HCT116 (cell line): ENCODE results near the gene LINC00632. TPM values are rescaled to one million over a fixed set of nuclear protein-coding genes. Genes with fewer than 3 reads are reported as not detected.

Experiments used
- ATAC-seq: fragments of 200-7000 bp; cut with Tn5 transposase; 2 replicates; pipeline ENCODE4 v1.9.1; 2020; ENCODE audit warnings: mild to moderate bottlenecking, moderate library complexity
- Bru-seq: library from RNA; stranded (reverse); fragments of 400-500 nt; gene quantifications from one replicate; lab custom pipeline; 2021; lab: Mats Ljungman, UMichigan
- BruChase-seq, 2 experiments: library from RNA; stranded (reverse); fragments of 400-500 nt; gene quantifications; one replicate each; lab custom pipeline; 2021; lab: Mats Ljungman, UMichigan
- BruUV-seq: library from RNA; stranded (reverse); fragments of 400-500 nt; replicated peaks from 2 replicates; lab custom pipeline; 2021; lab: Mats Ljungman, UMichigan
- CTCF ChIA-PET: fragments of 300-600 bp; sonication (Branson Sonifier 250); formaldehyde crosslinking; loops from one replicate; lab custom pipeline; 2021; ENCODE audit warnings: antibody characterized with exemption; lab: Charles Lee
- POLR2A ChIA-PET: fragments of 300-600, 350-600 bp; sonication (Branson Sonifier 250); formaldehyde crosslinking; loops from one replicate; lab custom pipeline; 2021; ENCODE audit warnings: antibody characterized with exemption; lab: Charles Lee
- RAD21 ChIA-PET, 2 experiments: fragments of 300-600 bp; sonication (Branson Sonifier 250); formaldehyde crosslinking; loops; one replicate each; lab custom pipeline; 2023; ENCODE audit warnings: low total read pairs in 2 of 2; ENCODE audit not compliant: uncharacterized antibody in 2 of 2, unreplicated experiment in 2 of 2, low non-redundant PET in 1 of 2; lab: Charles Lee
- DNase-seq: peaks from one replicate; pipeline ENCODE4 v3.0.0-alpha.2; 2010; ENCODE audit warnings: low read depth, low spot score
- H2AFZ ChIP-seq: fragments of 200-600 bp; shearing (Covaris generic), sonication (generic); 2 replicates; pipeline ENCODE4 v1.6.1; 2017; ENCODE audit warnings: low read depth, mixed run types, mixed read lengths, antibody characterized with exemption, low read length; ENCODE audit not compliant: poor library complexity, severe bottlenecking
- H3K27ac ChIP-seq: 2 replicates; pipeline ENCODE4 v1.5.1; 2012; ENCODE audit warnings: low read depth, low read length
- H3K27me3 ChIP-seq: fragments of 200-600 bp; sonication (generic); 2 replicates; pipeline ENCODE4 v1.6.1; 2016; ENCODE audit warnings: mixed run types, low read length, mixed read lengths; ENCODE audit not compliant: insufficient read depth
- H3K36me3 ChIP-seq, 2 experiments: fragments of 200-500 bp in 1 of 2; fragments of 200-600 bp in 1 of 2; sonication (Bioruptor generic) in 1 of 2; sonication (generic) in 1 of 2; 2 replicates each; pipeline versions ENCODE4 v1.5.1 to v1.6.1; 2014 to 2016; ENCODE audit warnings: low read length in 2 of 2, inconsistent platforms in 1 of 2, mixed read lengths in 1 of 2, mixed run types in 1 of 2; ENCODE audit not compliant: insufficient read depth in 2 of 2, control insufficient read depth in 1 of 2
- H3K4me1 ChIP-seq, 2 experiments: fragments of 200-600 bp in 1 of 2; sonication (generic) in 1 of 2; 2 replicates each; pipeline versions ENCODE4 v1.5.1 to v1.6.1; 2012 to 2017; ENCODE audit warnings: low read length in 2 of 2, inconsistent platforms in 1 of 2, mild to moderate bottlenecking in 1 of 2, mixed read lengths in 1 of 2, mixed run types in 1 of 2, moderate library complexity in 1 of 2; ENCODE audit not compliant: insufficient read depth in 2 of 2, control insufficient read depth in 1 of 2
- H3K4me2 ChIP-seq: fragments of 200-600 bp; sonication (generic); 2 replicates; pipeline ENCODE4 v1.6.1; 2017; ENCODE audit warnings: mixed run types, low read length, mixed read lengths
- H3K4me3 ChIP-seq, 2 experiments: fragments of 200-600 bp in 1 of 2; sonication (generic) in 1 of 2; replicated peaks in 1 of 2; 2 replicates each; pipeline ENCODE4 v1.5.1; 2011 to 2016; ENCODE audit warnings: low read length in 2 of 2, control low read depth in 1 of 2, low read depth in 1 of 2, mild to moderate bottlenecking in 1 of 2, mixed read lengths in 1 of 2, mixed run types in 1 of 2
- H3K79me2 ChIP-seq: fragments of 200-600 bp; sonication (generic); 2 replicates; pipeline ENCODE4 v1.6.1; 2017; ENCODE audit warnings: mild to moderate bottlenecking, mixed run types, low read length, moderate library complexity, mixed read lengths; ENCODE audit not compliant: insufficient read depth
- H3K9ac ChIP-seq: fragments of 200-600 bp; sonication (generic); 2 replicates; pipeline ENCODE4 v1.6.1; 2016; ENCODE audit warnings: low read length, mixed read lengths
- H3K9me2 ChIP-seq: fragments of 200-600 bp; sonication (generic), shearing (Covaris generic); 2 replicates; pipeline ENCODE4 v1.6.1; 2017; ENCODE audit warnings: mixed run types, mild to moderate bottlenecking, moderate library complexity; ENCODE audit not compliant: insufficient read depth
- H3K9me3 ChIP-seq, 2 experiments: fragments of 200-500 bp in 1 of 2; fragments of 200-600 bp in 1 of 2; sonication (Bioruptor generic) in 1 of 2; sonication (generic) in 1 of 2; 2 replicates each; pipeline ENCODE4 v1.6.1; 2014 to 2017; ENCODE audit warnings: low read length in 2 of 2, mixed read lengths in 2 of 2, inconsistent platforms in 1 of 2, low read depth in 1 of 2, mild to moderate bottlenecking in 1 of 2, mixed run types in 1 of 2, moderate library complexity in 1 of 2; ENCODE audit not compliant: control insufficient read depth in 1 of 2, insufficient read depth in 1 of 2
- H4K20me1 ChIP-seq: fragments of 200-600 bp; sonication (generic), shearing (Covaris generic); 2 replicates; pipeline ENCODE4 v1.6.1; 2017; ENCODE audit warnings: mixed run types, mild to moderate bottlenecking, moderate library complexity; ENCODE audit not compliant: insufficient read depth
- ATF3 ChIP-seq: IDR thresholded peaks from 2 replicates; pipeline ENCODE4 v1.6.1; 2012
- CTCF ChIP-seq, 3 experiments: fragments of 200-600 bp in 1 of 3; sonication (generic) in 1 of 3; IDR thresholded peaks in 2 of 3; conservative IDR thresholded peaks in 1 of 3; 2 replicates each; pipeline ENCODE4 v1.5.1; 2012 to 2017; ENCODE audit warnings: low read depth in 2 of 3, low read length in 2 of 3, antibody characterized with exemption in 1 of 3, borderline replicate concordance in 1 of 3, control low read depth in 1 of 3, mild to moderate bottlenecking in 1 of 3, mixed read lengths in 1 of 3, mixed run types in 1 of 3, moderate library complexity in 1 of 3; ENCODE audit not compliant: insufficient read depth in 1 of 3
- EGR1 ChIP-seq: IDR thresholded peaks from 2 replicates; pipeline ENCODE4 v1.6.1; 2012; ENCODE audit warnings: low read depth
- ELF1 ChIP-seq: IDR thresholded peaks from 2 replicates; pipeline ENCODE4 v1.6.1; 2012; ENCODE audit warnings: low read depth, borderline replicate concordance
- EZH2 ChIP-seq: fragments of 200-600 bp; sonication (generic); IDR thresholded peaks from 2 replicates; pipeline ENCODE4 v1.6.1; 2017; ENCODE audit warnings: antibody characterized with exemption, mixed run types
- MAX ChIP-seq: IDR thresholded peaks from 2 replicates; pipeline ENCODE4 v1.6.1; 2012
- POLR2A ChIP-seq: IDR thresholded peaks from 2 replicates; pipeline ENCODE4 v1.7.0; 2011; ENCODE audit warnings: borderline replicate concordance; ENCODE audit not compliant: insufficient read depth, insufficient read length; ENCODE audit errors: extremely low read depth
- POLR2AphosphoS5 ChIP-seq: IDR thresholded peaks from 2 replicates; pipeline ENCODE4 v1.6.1; 2011; ENCODE audit warnings: mild to moderate bottlenecking, low read depth, low read length, moderate library complexity
- ZNF274 ChIP-seq: fragments of 200-500 bp; sonication (Bioruptor generic); IDR thresholded peaks from 2 replicates; pipeline ENCODE4 v1.6.1; 2014; ENCODE audit warnings: mild to moderate bottlenecking, low read depth, low read length, inconsistent platforms
- intact Hi-C: fragments of 100-400 bp; cut with micrococcal nuclease; formaldehyde crosslinking; loops from 2 replicates; pipeline ENCODE4 v1.10.0; 2022
- long read RNA-seq: library from polyadenylated mRNA; unstranded; transcript quantifications from one replicate; pipeline ENCODE4 v2.0.0, GENCODE V29; 2021; ENCODE audit not compliant: unreplicated experiment
- polyA plus RNA-seq: library from polyadenylated mRNA; unstranded; fragments of >200 nt; gene quantifications from 2 replicates; pipeline ENCODE4 v1.2.1, GENCODE V29; 2012; ENCODE audit warnings: missing spikeins
- total RNA-seq: library from RNA; stranded (reverse); gene quantifications from one replicate; pipeline ENCODE4 v1.2.1, GENCODE V29; 2021; ENCODE audit not compliant: unreplicated experiment

Gene LINC00632
- 0.15 TPM for total RNA-seq
- not detected in 2 replicates for polyA plus RNA-seq
- percentile 7 among the genes with signal in this experiment for Bru-seq, nascent RNA
- percentile 10 among the genes with signal in this experiment for BruChase-seq, experiment 1, labeled RNA remaining after a 6-hour chase
- percentile 10 among the genes with signal in this experiment for BruChase-seq, experiment 2, labeled RNA remaining after a 2-hour chase
- long read RNA-seq, result 0 reads

- H3K27ac ChIP-seq, result no peak within 1 kb of the TSS
- ChIA-PET CTCF (no interaction called here), POLR2A (no interaction called here), RAD21 (no interaction called here)
- intact Hi-C loops, result no loop called here
- no peak within 1 kb of the TSS for H3K9ac ChIP-seq
- BruUV-seq, result no TSS peak
- H3K4me2 ChIP-seq, result no peak within 1 kb of the TSS
- H3K9me2 ChIP-seq, result no peaks in the 10 kb centered on the region
- H3K27me3 ChIP-seq, result no peaks in the 10 kb centered on the region
- no peak for DNase-seq
- H3K36me3 ChIP-seq, result no peaks in the 10 kb centered on the region
- H3K4me3 ChIP-seq, result no peak within 1 kb of the TSS
- no peak for TF ChIP-seq ATF3
- no peak for TF ChIP-seq POLR2AphosphoS5
- no peak for TF ChIP-seq MAX
- H3K9me3 ChIP-seq, result no peaks in the 10 kb centered on the region
- H3K79me2 ChIP-seq, result no peaks in the 10 kb centered on the region
- no peak within 1 kb of the TSS for H2AFZ ChIP-seq
- ATAC-seq, result no peak
- H3K4me1 ChIP-seq, result no peaks in the 10 kb centered on the region
- H4K20me1 ChIP-seq, result no peaks in the 10 kb centered on the region
These were observed at the start of gene LINC00632 for GRCh38 chrX:140709421-140709846. Gene LINC00632, plus strand, starts transcription at chrX:140709759.

GRCh38 chrX:140661643-140662042, 47.9 kb upstream of the LINC00632 start:
- Histone ChIP-seq H3K9me3 (no peaks in the 10 kb centered on the region), H3K79me2 (no peaks in the 10 kb centered on the region), H3K27ac (no peak overlapping the region), H3K27me3 (no peaks in the 10 kb centered on the region), H2AFZ (no peak overlapping the region), H3K9ac (no peak overlapping the region), H3K9me2 (no peaks in the 10 kb centered on the region), H4K20me1 (no peaks in the 10 kb centered on the region), H3K4me1 (no peaks in the 10 kb centered on the region), H3K36me3 (no peaks in the 10 kb centered on the region), H3K4me2 (no peak overlapping the region), H3K4me3 (no peak overlapping the region)
- intact Hi-C loops, result loop anchor here (5.0 kb wide), 1 partner anchor 604 kb away; no protein-coding TSS in a partner anchor
- TF ChIP-seq ELF1 (no peak), EZH2 (no peak), MAX (no peak), POLR2A (no peak), CTCF (IDR thresholded peaks at IDR 0.05 in 2 of 3, conservative IDR thresholded peaks at IDR 0.05 in 1 of 3; ENCODE audit: borderline replicate concordance in 1 of 3, insufficient read depth in 1 of 3, low read depth in 2 of 3, low read length in 2 of 3) (no peak), ZNF274 (no peak), EGR1 (no peak)
- ATAC-seq, result no peak
- ChIA-PET POLR2A (no interaction called here), RAD21 (no interaction called here), CTCF (no interaction called here)
- BruUV-seq, result no TSS peak
- DNase-seq, result no peak
